ENCODE measurements around the gene RPUSD1.

GRCh38 chr16:739560-740458, 48.4 kb downstream of the RPUSD1 start:
- no peak for TF ChIP-seq CTCF (conservative IDR thresholded peaks at IDR 0.05; ENCODE audit: low read depth, low read length)
- TF ChIP-seq EZH2phosphoT487 (IDR thresholded peaks at IDR 0.05; ENCODE audit: borderline replicate concordance, low read length): no peak

Data from PC-3 (cell line).